ENCODE measurements around the gene LLPH.
A peak's percentile ranks its signal among the peaks of the same experiment; 100 is the strongest.

The LLPH gene

DNA sequence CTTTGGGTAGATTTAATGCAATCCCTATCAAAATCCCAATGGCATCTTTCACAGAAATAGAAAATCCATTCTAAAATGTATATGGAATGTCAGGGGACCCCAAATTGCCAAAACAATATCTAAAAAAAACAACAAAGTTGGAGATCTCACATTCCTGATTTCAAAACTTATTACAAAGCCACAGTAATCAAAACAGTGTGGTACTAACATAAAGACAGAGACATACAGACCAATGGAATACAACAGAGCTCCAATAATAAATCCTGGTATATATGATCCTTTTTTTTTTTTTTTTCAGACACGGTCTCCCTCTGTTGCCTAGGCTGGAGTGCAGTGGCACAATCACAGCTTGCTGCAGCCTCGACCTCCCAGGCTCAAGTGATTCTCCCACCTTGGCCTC is 34.6 kb upstream of the LLPH start:
- Histone ChIP-seq H3K79me1 (replicated peaks; ENCODE audit: low read length, poor library complexity, severe bottlenecking) (peaks cover 2% of the 10 kb centered on the region), H2BK15ac (ENCODE audit: low read depth, poor library complexity, severe bottlenecking) (no peak overlapping the region), H3K14ac (ENCODE audit: low read length in 2 of 2) (no peak overlapping the region), H3K4me2 (ENCODE audit: low read length, poor library complexity, severe bottlenecking) (no peak overlapping the region), H2AK5ac (ENCODE audit: low read length, severe bottlenecking) (no peak overlapping the region), H2BK5ac (ENCODE audit: low read depth, low read length, poor library complexity, severe bottlenecking) (no peak overlapping the region), H4K91ac (ENCODE audit: low read length) (no peak overlapping the region), H3K4me3 (ENCODE audit: insufficient read depth in 1 of 2, low read depth in 1 of 2, low read length in 2 of 2) (no peak overlapping the region), H2BK12ac (ENCODE audit: low read length in 2 of 2) (no peak overlapping the region), H3K4ac (ENCODE audit: low read depth in 1 of 2, low read length in 2 of 2) (no peak overlapping the region), H2AFZ (ENCODE audit: low read depth, low read length) (no peak overlapping the region), H3K27me3 (ENCODE audit: control insufficient read depth in 1 of 2, insufficient read depth in 1 of 2, low read length in 2 of 2) (no peaks in the 10 kb centered on the region), H4K8ac (ENCODE audit: low read length) (no peak overlapping the region), H3K9ac (ENCODE audit: low read length) (no peak overlapping the region), H3K4me1 (ENCODE audit: control insufficient read depth, insufficient read depth, low read depth, low read length) (no peaks in the 10 kb centered on the region), H3K18ac (ENCODE audit: low read depth in 1 of 2, low read length in 2 of 2) (no peak overlapping the region), H3K23ac (ENCODE audit: low read length in 2 of 2) (no peak overlapping the region), H2BK120ac (ENCODE audit: low read depth, low read length) (no peak overlapping the region), H3K27ac (ENCODE audit: low read length, poor library complexity, severe bottlenecking) (no peak overlapping the region), H3K9me3 (ENCODE audit: control insufficient read depth, low read length) (peaks cover 5% of the 10 kb centered on the region), H3K36me3 (ENCODE audit: control insufficient read depth in 1 of 2, insufficient read depth in 2 of 2, low read depth in 1 of 2, low read length in 2 of 2) (peaks cover 4 to 23% of the 10 kb centered on the region in 2 experiments)
- 95% methylated on average over 2 of the region's 2 CpGs for WGBS
- DNase-seq, result no peak

DNA sequence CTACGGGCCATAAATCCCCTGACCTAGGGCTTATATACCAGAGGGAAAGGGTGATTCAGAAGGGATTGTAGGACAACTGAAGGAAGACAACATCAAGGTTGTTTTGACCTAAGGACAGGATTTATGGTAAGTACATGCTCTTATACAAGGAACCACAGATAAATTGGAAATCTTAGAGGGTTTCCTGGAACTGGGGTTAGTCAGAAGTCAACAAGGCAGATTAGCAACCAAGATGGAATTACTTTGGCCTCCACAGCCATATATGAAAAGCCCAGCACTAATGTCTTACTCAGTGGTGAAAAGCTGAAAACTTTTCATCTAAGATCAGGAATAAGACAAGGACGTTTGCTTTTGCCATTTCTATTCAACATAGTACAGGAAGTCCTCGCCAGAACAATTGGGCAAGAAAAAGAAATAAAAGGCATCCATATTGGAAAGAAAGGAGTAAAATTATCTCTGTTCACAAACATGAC is 33.8 kb upstream of the LLPH start:
- H2BK15ac ChIP-seq (ENCODE audit: low read depth, poor library complexity, severe bottlenecking), result no peak overlapping the region
- no peak overlapping the region for H4K91ac ChIP-seq (ENCODE audit: low read length)
- H2BK5ac ChIP-seq (ENCODE audit: low read depth, low read length, poor library complexity, severe bottlenecking), result no peak overlapping the region
- no peaks in the 10 kb centered on the region for H3K4me1 ChIP-seq (ENCODE audit: control insufficient read depth, insufficient read depth, low read depth, low read length)
- H3K23ac ChIP-seq (ENCODE audit: low read length in 2 of 2), result no peak overlapping the region
- no peaks in the 10 kb centered on the region for H3K27me3 ChIP-seq (ENCODE audit: control insufficient read depth in 1 of 2, insufficient read depth in 1 of 2, low read length in 2 of 2)
- H3K18ac ChIP-seq (ENCODE audit: low read depth in 1 of 2, low read length in 2 of 2), result no peak overlapping the region
- H2AK5ac ChIP-seq (ENCODE audit: low read length, severe bottlenecking), result no peak overlapping the region
- no peak overlapping the region for H3K4me3 ChIP-seq (ENCODE audit: insufficient read depth in 1 of 2, low read depth in 1 of 2, low read length in 2 of 2)
- H3K9me3 ChIP-seq (ENCODE audit: control insufficient read depth, low read length), result peaks cover 5% of the 10 kb centered on the region
- H3K27ac ChIP-seq (ENCODE audit: low read length, poor library complexity, severe bottlenecking), result no peak overlapping the region
- H3K14ac ChIP-seq (ENCODE audit: low read length in 2 of 2), result no peak overlapping the region
- H2BK120ac ChIP-seq (ENCODE audit: low read depth, low read length), result no peak overlapping the region
- peaks cover 7% of the 10 kb centered on the region for H3K79me1 ChIP-seq (replicated peaks; ENCODE audit: low read length, poor library complexity, severe bottlenecking)
- H3K4me2 ChIP-seq (ENCODE audit: low read length, poor library complexity, severe bottlenecking), result no peak overlapping the region
- no peak overlapping the region for H3K4ac ChIP-seq (ENCODE audit: low read depth in 1 of 2, low read length in 2 of 2)
- H2BK12ac ChIP-seq (ENCODE audit: low read length in 2 of 2), result no peak overlapping the region
- peak overlapping the region; percentile 32 for H3K9ac ChIP-seq (ENCODE audit: low read length)
- peaks cover 4 to 30% of the 10 kb centered on the region in 2 experiments for H3K36me3 ChIP-seq (ENCODE audit: control insufficient read depth in 1 of 2, insufficient read depth in 2 of 2, low read depth in 1 of 2, low read length in 2 of 2)
- peak; percentile 50 for DNase-seq
- no peak overlapping the region for H4K8ac ChIP-seq (ENCODE audit: low read length)
- WGBS, result 84% methylated on average over 1 of the region's 3 CpGs
- H2AFZ ChIP-seq (ENCODE audit: low read depth, low read length), result no peak overlapping the region

DNA sequence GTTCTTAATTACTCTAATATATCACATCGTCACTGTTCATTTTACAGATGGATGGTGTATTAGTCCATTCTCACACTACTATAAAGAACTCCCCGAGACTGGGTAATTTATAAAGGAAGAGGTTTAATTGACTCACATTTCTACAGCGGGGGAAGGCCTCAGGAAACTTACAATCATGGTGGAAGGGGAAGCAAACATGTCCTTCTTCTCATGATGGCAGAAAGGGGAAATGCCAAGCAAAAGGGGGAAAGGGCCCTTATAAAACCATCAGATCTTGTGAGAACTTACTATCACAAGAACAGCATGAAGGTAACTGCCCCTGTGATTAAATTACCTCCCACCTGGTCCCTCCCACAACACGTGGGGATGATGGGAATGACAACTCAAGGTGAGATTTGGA is 32.7 kb upstream of the LLPH start:
- no peak overlapping the region for H2BK12ac ChIP-seq (ENCODE audit: low read length in 2 of 2)
- no peak overlapping the region for H4K8ac ChIP-seq (ENCODE audit: low read length)
- 87% methylated on average over 2 of the region's 4 CpGs for WGBS
- no peak overlapping the region for H3K14ac ChIP-seq (ENCODE audit: low read length in 2 of 2)
- no peak overlapping the region for H2BK120ac ChIP-seq (ENCODE audit: low read depth, low read length)
- no peak overlapping the region for H3K27ac ChIP-seq (ENCODE audit: low read length, poor library complexity, severe bottlenecking)
- H3K18ac ChIP-seq (ENCODE audit: low read depth in 1 of 2, low read length in 2 of 2), result no peak overlapping the region
- no peak overlapping the region for H3K4ac ChIP-seq (ENCODE audit: low read depth in 1 of 2, low read length in 2 of 2)
- H3K36me3 ChIP-seq (ENCODE audit: control insufficient read depth in 1 of 2, insufficient read depth in 2 of 2, low read depth in 1 of 2, low read length in 2 of 2), result peaks cover 4 to 37% of the 10 kb centered on the region in 2 experiments
- no peak overlapping the region for H4K91ac ChIP-seq (ENCODE audit: low read length)
- H3K4me2 ChIP-seq (ENCODE audit: low read length, poor library complexity, severe bottlenecking), result no peak overlapping the region
- no peak overlapping the region for H3K4me3 ChIP-seq (ENCODE audit: insufficient read depth in 1 of 2, low read depth in 1 of 2, low read length in 2 of 2)
- H2AFZ ChIP-seq (ENCODE audit: low read depth, low read length), result no peak overlapping the region
- no peak overlapping the region for H2BK5ac ChIP-seq (ENCODE audit: low read depth, low read length, poor library complexity, severe bottlenecking)
- H2BK15ac ChIP-seq (ENCODE audit: low read depth, poor library complexity, severe bottlenecking), result no peak overlapping the region
- no peaks in the 10 kb centered on the region for H3K27me3 ChIP-seq (ENCODE audit: control insufficient read depth in 1 of 2, insufficient read depth in 1 of 2, low read length in 2 of 2)
- H3K79me1 ChIP-seq (replicated peaks; ENCODE audit: low read length, poor library complexity, severe bottlenecking), result peaks cover 10% of the 10 kb centered on the region
- peaks cover 5% of the 10 kb centered on the region for H3K9me3 ChIP-seq (ENCODE audit: control insufficient read depth, low read length)
- H3K9ac ChIP-seq (ENCODE audit: low read length), result no peak overlapping the region
- no peak overlapping the region for H2AK5ac ChIP-seq (ENCODE audit: low read length, severe bottlenecking)
- no peak for DNase-seq
- no peak overlapping the region for H3K23ac ChIP-seq (ENCODE audit: low read length in 2 of 2)
- no peaks in the 10 kb centered on the region for H3K4me1 ChIP-seq (ENCODE audit: control insufficient read depth, insufficient read depth, low read depth, low read length)

DNA sequence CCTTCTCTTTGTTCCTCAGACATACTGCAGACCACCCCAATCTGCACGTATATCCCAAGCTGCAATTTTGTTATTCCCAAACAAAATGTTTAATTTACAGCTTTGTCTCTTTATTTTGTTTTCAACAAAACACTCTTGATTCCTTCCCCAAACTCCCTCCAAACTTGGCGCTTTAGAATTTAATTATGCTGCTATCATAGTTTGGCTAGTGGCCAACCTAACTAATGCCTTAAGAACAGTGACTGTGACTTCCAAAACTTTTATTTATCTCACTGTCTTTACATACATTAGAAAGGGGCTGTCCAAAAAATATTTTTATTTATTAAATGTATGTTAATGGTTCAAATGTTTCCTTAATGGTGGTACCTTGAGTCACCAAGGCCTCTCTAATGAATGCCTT is 32.2 kb upstream of the LLPH start:
- Histone ChIP-seq H3K4me1 (ENCODE audit: control insufficient read depth, insufficient read depth, low read depth, low read length) (no peaks in the 10 kb centered on the region), H3K23ac (ENCODE audit: low read length in 2 of 2) (no peak overlapping the region), H3K4me2 (ENCODE audit: low read length, poor library complexity, severe bottlenecking) (no peak overlapping the region), H2BK15ac (ENCODE audit: low read depth, poor library complexity, severe bottlenecking) (no peak overlapping the region), H2BK120ac (ENCODE audit: low read depth, low read length) (no peak overlapping the region), H2BK12ac (ENCODE audit: low read length in 2 of 2) (no peak overlapping the region), H3K36me3 (ENCODE audit: control insufficient read depth in 1 of 2, insufficient read depth in 2 of 2, low read depth in 1 of 2, low read length in 2 of 2) (peaks cover 4 to 37% of the 10 kb centered on the region in 2 experiments), H3K4me3 (ENCODE audit: insufficient read depth in 1 of 2, low read depth in 1 of 2, low read length in 2 of 2) (no peak overlapping the region), H3K27me3 (ENCODE audit: control insufficient read depth in 1 of 2, insufficient read depth in 1 of 2, low read length in 2 of 2) (no peaks in the 10 kb centered on the region), H3K9me3 (ENCODE audit: control insufficient read depth, low read length) (peaks cover 5% of the 10 kb centered on the region), H2AK5ac (ENCODE audit: low read length, severe bottlenecking) (no peak overlapping the region), H3K4ac (ENCODE audit: low read depth in 1 of 2, low read length in 2 of 2) (no peak overlapping the region), H2AFZ (ENCODE audit: low read depth, low read length) (no peak overlapping the region), H4K8ac (ENCODE audit: low read length) (no peak overlapping the region), H3K79me1 (replicated peaks; ENCODE audit: low read length, poor library complexity, severe bottlenecking) (peaks cover 10% of the 10 kb centered on the region), H3K27ac (ENCODE audit: low read length, poor library complexity, severe bottlenecking) (no peak overlapping the region), H2BK5ac (ENCODE audit: low read depth, low read length, poor library complexity, severe bottlenecking) (no peak overlapping the region), H3K18ac (ENCODE audit: low read depth in 1 of 2, low read length in 2 of 2) (no peak overlapping the region), H3K9ac (ENCODE audit: low read length) (no peak overlapping the region), H4K91ac (ENCODE audit: low read length) (no peak overlapping the region), H3K14ac (ENCODE audit: low read length in 2 of 2) (no peak overlapping the region)
- WGBS, result 97% methylated on average over 2 of the region's 2 CpGs
- no peak for DNase-seq
